Nephron (organoid): ENCODE results near the gene CELF3.
"Not testable (repeated sequence)": the region's sequence is repeated elsewhere in the genome, so short reads cannot be mapped to it uniquely, and the experiment has no call there.

Experiments
- H3K27ac Mint-ChIP-seq, 3 experiments: 2 replicates each; pipeline ENCODE4 v1.8.0; 2020; ENCODE audit warnings: mixed read lengths in 3 of 3, mild to moderate bottlenecking in 2 of 3, moderate library complexity in 1 of 3
- H3K27me3 Mint-ChIP-seq: 2 replicates; pipeline ENCODE4 v1.8.0; 2021; ENCODE audit warnings: low read depth, mild to moderate bottlenecking, moderate library complexity, mixed read lengths
- H3K36me3 Mint-ChIP-seq: 2 replicates; pipeline ENCODE4 v1.8.0; 2020; ENCODE audit warnings: low read depth, mixed read lengths
- H3K4me1 Mint-ChIP-seq: 2 replicates; pipeline ENCODE4 v1.8.0; 2020; ENCODE audit warnings: mixed read lengths
- H3K4me3 Mint-ChIP-seq, 3 experiments: 2 replicates each; pipeline ENCODE4 v1.8.0; 2020; ENCODE audit warnings: mild to moderate bottlenecking in 3 of 3, mixed read lengths in 3 of 3, moderate library complexity in 2 of 3
- H3K9me3 Mint-ChIP-seq: 2 replicates; pipeline ENCODE4 v1.8.0; 2020; ENCODE audit warnings: mixed read lengths
- CTCF ChIP-seq, 3 experiments: fragments of 200-600 bp; sonication (generic); IDR thresholded peaks; one replicate each; pipeline ENCODE4 v1.5.0; 2021; ENCODE audit warnings: antibody characterized with exemption in 3 of 3; ENCODE audit not compliant: unreplicated experiment in 3 of 3

The CELF3 gene

DNA sequence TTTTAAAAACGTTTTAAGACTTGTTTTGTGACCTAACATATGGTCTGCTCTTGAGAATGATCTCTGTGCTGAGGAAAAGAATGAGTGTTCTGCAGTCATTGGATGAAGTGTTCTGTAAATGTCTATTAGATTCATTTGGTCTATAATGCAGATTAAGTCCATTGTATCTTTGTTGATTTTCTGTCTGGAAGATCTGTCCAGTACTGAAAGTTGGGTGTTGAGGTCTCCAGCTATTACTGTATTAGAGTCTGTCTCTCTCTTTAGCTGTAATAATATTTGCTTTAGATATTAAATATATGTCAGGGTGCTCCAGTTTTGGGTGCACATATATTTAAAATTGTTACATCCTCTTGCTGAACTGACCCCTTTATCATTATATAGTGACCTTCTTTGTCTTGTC is 43.2 kb downstream of the CELF3 start:
- H3K36me3 Mint-ChIP-seq: peaks cover 68% of the 10 kb centered on the region
- TF ChIP-seq CTCF (IDR thresholded peaks at IDR 0.05; ENCODE audit: unreplicated experiment in 3 of 3): no peak
- no peak overlapping the region for H3K27ac Mint-ChIP-seq
- no peak overlapping the region for H3K4me3 Mint-ChIP-seq
- H3K9me3 Mint-ChIP-seq: peaks cover 20% of the 10 kb centered on the region
- no peaks in the 10 kb centered on the region for H3K4me1 Mint-ChIP-seq
- H3K27me3 Mint-ChIP-seq: no peaks in the 10 kb centered on the region

GRCh38 chr1:151670036-151670675 is 46.4 kb downstream of the CELF3 start:
- not testable (repeated sequence) for H3K27me3 Mint-ChIP-seq, H3K4me1 Mint-ChIP-seq, H3K4me3 Mint-ChIP-seq, H3K27ac Mint-ChIP-seq
- peaks cover 84% of the 10 kb centered on the region for H3K36me3 Mint-ChIP-seq
- peaks cover 20% of the 10 kb centered on the region for H3K9me3 Mint-ChIP-seq

DNA sequence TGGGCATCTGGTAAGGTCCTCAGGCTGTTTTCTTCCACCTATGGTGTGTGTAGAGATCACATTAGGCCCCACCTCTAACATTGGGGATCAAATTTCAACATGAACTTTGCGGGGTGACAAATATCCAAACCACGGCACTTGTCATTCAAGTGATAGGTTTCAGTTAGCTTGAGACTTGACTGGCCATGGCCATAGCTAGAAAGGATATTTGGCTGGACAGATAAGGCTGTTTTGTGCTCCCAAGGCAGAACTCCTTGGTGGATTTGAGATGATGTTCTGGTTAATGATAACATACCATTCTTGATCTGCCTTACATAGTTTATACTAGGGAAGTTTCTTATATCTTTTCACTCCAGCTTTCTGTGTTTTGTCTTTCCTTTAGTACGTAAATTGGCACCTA is 48.5 kb downstream of the CELF3 start:
- Mint-ChIP-seq H3K36me3 (peaks cover 77% of the 10 kb centered on the region), H3K4me1 (no peaks in the 10 kb centered on the region), H3K4me3 (no peak overlapping the region), H3K27me3 (no peaks in the 10 kb centered on the region), H3K27ac (no peak overlapping the region), H3K9me3 (peaks cover 20% of the 10 kb centered on the region)
- no peak for TF ChIP-seq CTCF (IDR thresholded peaks at IDR 0.05; ENCODE audit: unreplicated experiment in 3 of 3)

GRCh38 chr1:151661751-151662150 is 54.9 kb downstream of the CELF3 start:
- Mint-ChIP-seq H3K36me3 (peaks cover 63% of the 10 kb centered on the region), H3K4me1 (no peaks in the 10 kb centered on the region), H3K9me3 (no peaks in the 10 kb centered on the region), H3K27ac (no peak overlapping the region), H3K27me3 (no peaks in the 10 kb centered on the region), H3K4me3 (no peak overlapping the region)
- no peak for TF ChIP-seq CTCF (IDR thresholded peaks at IDR 0.05; ENCODE audit: unreplicated experiment in 3 of 3)

DNA sequence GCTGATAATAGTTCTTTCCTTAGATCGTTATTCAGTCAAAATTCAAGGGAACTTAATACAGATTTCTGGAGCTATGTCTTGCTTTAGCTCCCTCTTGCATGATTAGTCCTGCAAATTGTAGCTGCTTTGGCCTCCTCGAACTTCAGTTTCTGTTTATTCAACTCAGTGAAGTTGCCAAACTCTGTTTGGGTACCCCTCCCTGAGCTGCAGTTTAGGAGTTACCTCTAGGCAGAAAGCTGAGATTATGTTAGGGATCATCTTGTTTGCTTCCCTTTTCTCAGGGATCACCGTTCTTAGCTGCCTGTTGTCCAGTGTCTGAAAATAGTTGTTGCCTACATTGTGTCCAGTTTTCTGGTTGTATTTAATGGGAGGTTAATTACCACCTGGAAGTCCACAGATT is 61.2 kb downstream of the CELF3 start:
- Mint-ChIP-seq H3K4me1 (no peaks in the 10 kb centered on the region), H3K4me3 (no peak overlapping the region), H3K36me3 (peaks cover 71% of the 10 kb centered on the region), H3K9me3 (peaks cover 25% of the 10 kb centered on the region), H3K27me3 (no peaks in the 10 kb centered on the region), H3K27ac (no peak overlapping the region)
- no peak for TF ChIP-seq CTCF (IDR thresholded peaks at IDR 0.05; ENCODE audit: unreplicated experiment in 3 of 3)

GRCh38 chr1:151653397-151653796 is 63.2 kb downstream of the CELF3 start:
- peaks cover 25% of the 10 kb centered on the region for H3K9me3 Mint-ChIP-seq
- no peaks in the 10 kb centered on the region for H3K4me1 Mint-ChIP-seq
- H3K4me3 Mint-ChIP-seq: no peak overlapping the region
- H3K27ac Mint-ChIP-seq: no peak overlapping the region
- peaks cover 75% of the 10 kb centered on the region for H3K36me3 Mint-ChIP-seq
- H3K27me3 Mint-ChIP-seq: no peaks in the 10 kb centered on the region
- TF ChIP-seq CTCF (IDR thresholded peaks at IDR 0.05; ENCODE audit: unreplicated experiment in 3 of 3): no peak
